HEK293 (cell line): ENCODE measurements around the gene LRRC75A.

Source experiments
- CTCF ChIP-seq: fragments of 450-650 bp; formaldehyde crosslinking; IDR thresholded peaks from 2 replicates; pipeline ENCODE4 v1.5.1; 2016; ENCODE audit warnings: missing biosample characterization, missing genetic modification characterization
- RBAK ChIP-seq: fragments of 450-650 bp; formaldehyde crosslinking; IDR thresholded peaks from 2 replicates; pipeline ENCODE4 v1.5.1; 2016; ENCODE audit warnings: missing biosample characterization, missing genetic modification characterization
- ZFP37 ChIP-seq: fragments of 450-650 bp; formaldehyde crosslinking; IDR thresholded peaks from 2 replicates; pipeline ENCODE4 v1.5.1; 2016; ENCODE audit warnings: missing biosample characterization, missing genetic modification characterization
- ZNF140 ChIP-seq: fragments of 450-650 bp; formaldehyde crosslinking; IDR thresholded peaks from 2 replicates; pipeline ENCODE4 v1.5.1; 2016; ENCODE audit warnings: missing biosample characterization, missing genetic modification characterization
- ZNF501 ChIP-seq: fragments of 450-650 bp; formaldehyde crosslinking; IDR thresholded peaks from 2 replicates; pipeline ENCODE4 v1.5.1; 2016; ENCODE audit warnings: missing biosample characterization, missing genetic modification characterization
- ZNF837 ChIP-seq: fragments of 450-650 bp; formaldehyde crosslinking; IDR thresholded peaks from 2 replicates; pipeline ENCODE4 v1.5.1; 2016; ENCODE audit warnings: missing biosample characterization, missing genetic modification characterization
- ZNF843 ChIP-seq: fragments of 450-650 bp; formaldehyde crosslinking; IDR thresholded peaks from 2 replicates; pipeline ENCODE4 v1.5.1; 2016; ENCODE audit warnings: missing biosample characterization, missing genetic modification characterization

GRCh38 chr17:16443511-16444257 is 48.3 kb downstream of the LRRC75A start:
- no peak for TF ChIP-seq RBAK
- no peak for TF ChIP-seq ZNF843
- no peak for TF ChIP-seq ZNF501 (tag by site-specific recombination)
- TF ChIP-seq ZNF140 (tag by site-specific recombination), result no peak
- no peak for TF ChIP-seq ZFP37 (tag by site-specific recombination)
- TF ChIP-seq CTCF (tag by site-specific recombination), result no peak
- no peak for TF ChIP-seq ZNF837 (tag by site-specific recombination)
